HL-60 (cell line): ENCODE results near the gene F2R.

Experiments used
- DNase-seq, 2 experiments: peaks; one replicate each; pipeline ENCODE4 v3.0.0-alpha.2; 2010 to 2020; ENCODE audit warnings: low read depth in 1 of 2, low spot score in 1 of 2
- H3K27ac ChIP-seq: fragments of 250-450 bp; sonication (Bioruptor Pico); replicated peaks from 2 replicates; pipeline ENCODE4 v1.5.1; 2020; ENCODE audit warnings: mild to moderate bottlenecking, moderate library complexity
- H3K27me3 ChIP-seq: fragments of 250-450 bp; sonication (Bioruptor Pico); 2 replicates; pipeline ENCODE4 v1.5.1; 2021; ENCODE audit warnings: mild to moderate bottlenecking, moderate library complexity; ENCODE audit not compliant: insufficient read depth, poor library complexity, severe bottlenecking
- H3K4me3 ChIP-seq: replicated peaks from 2 replicates; pipeline ENCODE4 v1.5.1; 2011; ENCODE audit warnings: mild to moderate bottlenecking, control low read depth, low read length; ENCODE audit not compliant: insufficient read depth
- GABPA ChIP-seq: IDR thresholded peaks from 2 replicates; pipeline ENCODE4 v1.6.1; 2012; ENCODE audit warnings: low read depth
- POLR2AphosphoS5 ChIP-seq: IDR thresholded peaks from 2 replicates; pipeline ENCODE4 v1.6.1; 2012; ENCODE audit warnings: low read depth
- SPI1 ChIP-seq: IDR thresholded peaks from 2 replicates; pipeline ENCODE4 v1.6.1; 2012; ENCODE audit warnings: low read depth, mild to moderate bottlenecking, borderline replicate concordance
- TF ChIP-seq, protein P1 (sequence below): IDR thresholded peaks from 2 replicates; pipeline ENCODE4 v1.6.1; 2012; ENCODE audit warnings: low read depth; ENCODE audit not compliant: insufficient replicate concordance
- TF ChIP-seq, protein P2 (sequence below): IDR thresholded peaks from one replicate; pipeline ENCODE4 v1.5.1; 2011; ENCODE audit warnings: low read length, control low read depth, inconsistent platforms; ENCODE audit not compliant: insufficient read depth

The F2R gene

DNA sequence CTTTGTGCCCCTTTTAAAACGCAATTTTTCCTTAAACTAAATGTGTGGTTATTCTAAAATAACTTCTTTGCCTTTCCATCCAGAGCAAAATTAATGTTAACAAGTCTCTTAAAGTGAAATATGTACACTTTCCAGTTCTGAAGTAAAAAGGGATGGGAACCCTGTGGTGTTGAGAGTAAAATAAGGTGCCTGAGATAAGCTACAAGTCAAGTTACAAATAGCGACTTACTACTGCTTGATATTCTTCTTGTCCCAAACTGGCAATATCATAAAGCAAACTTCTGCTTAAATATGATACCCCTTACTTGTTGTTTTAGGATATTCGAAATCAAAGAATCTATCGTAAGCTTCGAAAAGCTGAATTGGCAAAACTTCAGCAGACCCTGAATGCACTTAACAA lies 18.3 kb upstream of the F2R start:
- no peak overlapping the region for H3K4me3 ChIP-seq
- DNase-seq: no peak
- no peak overlapping the region for H3K27ac ChIP-seq
- TF ChIP-seq SPI1 (no peak), GABPA (no peak), POLR2AphosphoS5 (no peak)
- TF ChIP-seq, protein P1, sequence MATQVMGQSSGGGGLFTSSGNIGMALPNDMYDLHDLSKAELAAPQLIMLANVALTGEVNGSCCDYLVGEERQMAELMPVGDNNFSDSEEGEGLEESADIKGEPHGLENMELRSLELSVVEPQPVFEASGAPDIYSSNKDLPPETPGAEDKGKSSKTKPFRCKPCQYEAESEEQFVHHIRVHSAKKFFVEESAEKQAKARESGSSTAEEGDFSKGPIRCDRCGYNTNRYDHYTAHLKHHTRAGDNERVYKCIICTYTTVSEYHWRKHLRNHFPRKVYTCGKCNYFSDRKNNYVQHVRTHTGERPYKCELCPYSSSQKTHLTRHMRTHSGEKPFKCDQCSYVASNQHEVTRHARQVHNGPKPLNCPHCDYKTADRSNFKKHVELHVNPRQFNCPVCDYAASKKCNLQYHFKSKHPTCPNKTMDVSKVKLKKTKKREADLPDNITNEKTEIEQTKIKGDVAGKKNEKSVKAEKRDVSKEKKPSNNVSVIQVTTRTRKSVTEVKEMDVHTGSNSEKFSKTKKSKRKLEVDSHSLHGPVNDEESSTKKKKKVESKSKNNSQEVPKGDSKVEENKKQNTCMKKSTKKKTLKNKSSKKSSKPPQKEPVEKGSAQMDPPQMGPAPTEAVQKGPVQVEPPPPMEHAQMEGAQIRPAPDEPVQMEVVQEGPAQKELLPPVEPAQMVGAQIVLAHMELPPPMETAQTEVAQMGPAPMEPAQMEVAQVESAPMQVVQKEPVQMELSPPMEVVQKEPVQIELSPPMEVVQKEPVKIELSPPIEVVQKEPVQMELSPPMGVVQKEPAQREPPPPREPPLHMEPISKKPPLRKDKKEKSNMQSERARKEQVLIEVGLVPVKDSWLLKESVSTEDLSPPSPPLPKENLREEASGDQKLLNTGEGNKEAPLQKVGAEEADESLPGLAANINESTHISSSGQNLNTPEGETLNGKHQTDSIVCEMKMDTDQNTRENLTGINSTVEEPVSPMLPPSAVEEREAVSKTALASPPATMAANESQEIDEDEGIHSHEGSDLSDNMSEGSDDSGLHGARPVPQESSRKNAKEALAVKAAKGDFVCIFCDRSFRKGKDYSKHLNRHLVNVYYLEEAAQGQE: no peak
- TF ChIP-seq, protein P2, sequence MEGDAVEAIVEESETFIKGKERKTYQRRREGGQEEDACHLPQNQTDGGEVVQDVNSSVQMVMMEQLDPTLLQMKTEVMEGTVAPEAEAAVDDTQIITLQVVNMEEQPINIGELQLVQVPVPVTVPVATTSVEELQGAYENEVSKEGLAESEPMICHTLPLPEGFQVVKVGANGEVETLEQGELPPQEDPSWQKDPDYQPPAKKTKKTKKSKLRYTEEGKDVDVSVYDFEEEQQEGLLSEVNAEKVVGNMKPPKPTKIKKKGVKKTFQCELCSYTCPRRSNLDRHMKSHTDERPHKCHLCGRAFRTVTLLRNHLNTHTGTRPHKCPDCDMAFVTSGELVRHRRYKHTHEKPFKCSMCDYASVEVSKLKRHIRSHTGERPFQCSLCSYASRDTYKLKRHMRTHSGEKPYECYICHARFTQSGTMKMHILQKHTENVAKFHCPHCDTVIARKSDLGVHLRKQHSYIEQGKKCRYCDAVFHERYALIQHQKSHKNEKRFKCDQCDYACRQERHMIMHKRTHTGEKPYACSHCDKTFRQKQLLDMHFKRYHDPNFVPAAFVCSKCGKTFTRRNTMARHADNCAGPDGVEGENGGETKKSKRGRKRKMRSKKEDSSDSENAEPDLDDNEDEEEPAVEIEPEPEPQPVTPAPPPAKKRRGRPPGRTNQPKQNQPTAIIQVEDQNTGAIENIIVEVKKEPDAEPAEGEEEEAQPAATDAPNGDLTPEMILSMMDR: no peak
- no peaks in the 10 kb centered on the region for H3K27me3 ChIP-seq

DNA sequence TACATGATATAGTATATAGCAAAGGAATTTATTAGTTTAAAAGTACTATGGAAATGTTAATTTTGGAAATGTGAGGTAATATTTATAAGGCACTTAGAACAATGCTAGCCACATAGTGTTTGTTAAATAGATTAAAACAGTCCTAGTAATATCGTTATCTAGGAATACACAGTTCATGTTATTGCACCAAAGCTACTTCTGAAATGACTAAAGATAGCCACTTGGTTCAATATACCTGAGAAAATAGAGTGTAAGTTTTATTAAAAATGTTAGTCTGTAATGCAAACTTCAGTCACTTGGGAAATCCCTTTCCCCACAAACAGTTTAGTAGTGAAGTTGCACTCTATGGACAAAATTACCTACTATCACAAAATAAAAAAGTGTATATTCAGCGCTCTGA lies 15.4 kb upstream of the F2R start:
- TF ChIP-seq SPI1 (no peak), POLR2AphosphoS5 (no peak), GABPA (no peak)
- TF ChIP-seq, protein P2: no peak
- TF ChIP-seq, protein P1: no peak
- Histone ChIP-seq H3K4me3 (no peak overlapping the region), H3K27me3 (no peaks in the 10 kb centered on the region), H3K27ac (no peak overlapping the region)
- no peak for DNase-seq

DNA sequence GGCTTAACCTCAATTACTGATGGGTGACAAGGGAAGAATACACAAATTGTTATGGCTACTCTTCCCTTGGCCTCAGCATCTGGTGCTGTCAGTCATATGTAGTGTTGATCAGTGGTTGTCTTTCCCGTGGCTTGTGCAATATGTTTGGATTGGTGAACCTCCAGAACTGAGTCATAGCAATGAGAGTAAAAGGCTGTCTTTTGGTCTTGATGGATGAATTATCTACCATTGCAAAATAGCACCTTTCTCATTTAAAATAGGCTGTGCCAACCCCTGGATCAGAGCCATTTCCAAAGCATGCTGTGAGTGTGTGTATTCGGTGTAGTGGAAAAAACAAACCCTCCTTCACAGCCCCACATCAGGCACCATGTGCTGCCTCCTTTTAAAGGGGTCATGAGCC lies 14.6 kb upstream of the F2R start:
- no peaks in the 10 kb centered on the region for H3K27me3 ChIP-seq
- no peak for DNase-seq

More for the DNA sequence above, 14.6 kb upstream of the F2R start:
- TF ChIP-seq, protein P1: no peak
- TF ChIP-seq SPI1 (no peak), POLR2AphosphoS5 (no peak), GABPA (no peak)
- TF ChIP-seq, protein P2: no peak
- Histone ChIP-seq H3K4me3 (no peak overlapping the region), H3K27ac (no peak overlapping the region)
